NCI-H1694 (cell line): ENCODE data around the gene MESP2.

Experiments used
- DNase-seq: peaks from one replicate; lab custom pipeline; 2025; lab: John Stamatoyannopoulos, UW

Gene MESP2

GRCh38 chr15:89776274-89777072, at the start of gene MESP2:
Gene MESP2, plus strand, starts transcription at chr15:89776332. Its CDS starts 26 bp downstream, at chr15:89776358.
- no peak for DNase-seq

- no peak for DNase-seq
Measured at GRCh38 chr15:89728254-89728653, 47.9 kb upstream of the MESP2 start.

GRCh38 chr15:89731275-89731674, 44.9 kb upstream of the MESP2 start:
- no peak for DNase-seq

- no peak for DNase-seq
Measured at GRCh38 chr15:89732451-89733172, 43.5 kb upstream of the MESP2 start.

GRCh38 chr15:89735773-89736172, 40.4 kb upstream of the MESP2 start:
- DNase-seq: no peak

- peak; percentile 70 for DNase-seq
Measured at GRCh38 chr15:89740137-89740536, 36.0 kb upstream of the MESP2 start.

- no peak for DNase-seq
Measured at GRCh38 chr15:89743011-89743410, 33.1 kb upstream of the MESP2 start.

- no peak for DNase-seq
Measured at GRCh38 chr15:89743594-89743993, 32.5 kb upstream of the MESP2 start.

- no peak for DNase-seq
Measured at GRCh38 chr15:89745131-89745530, 31.0 kb upstream of the MESP2 start.

GRCh38 chr15:89745768-89746167, 30.4 kb upstream of the MESP2 start:
- DNase-seq: no peak

GRCh38 chr15:89746386-89746780, 29.7 kb upstream of the MESP2 start:
- DNase-seq: no peak

GRCh38 chr15:89747708-89748682, 28.1 kb upstream of the MESP2 start:
- no peak for DNase-seq

- no peak for DNase-seq
Measured at GRCh38 chr15:89749054-89749453, 27.1 kb upstream of the MESP2 start.

GRCh38 chr15:89749526-89749925, 26.6 kb upstream of the MESP2 start:
- no peak for DNase-seq

- DNase-seq: no peak
Measured at GRCh38 chr15:89749951-89750559, 26.1 kb upstream of the MESP2 start.

GRCh38 chr15:89750560-89751542, 25.3 kb upstream of the MESP2 start, which contains the start of gene MESP1:
Gene MESP1, minus strand, starts transcription at chr15:89751249. Its CDS starts 18 bp downstream, at chr15:89751231.
- DNase-seq: peak; percentile 76

GRCh38 chr15:89751748-89752147, 24.4 kb upstream of the MESP2 start:
- no peak for DNase-seq

GRCh38 chr15:89753855-89754254, 22.3 kb upstream of the MESP2 start:
- no peak for DNase-seq

GRCh38 chr15:89754361-89755154, 21.6 kb upstream of the MESP2 start:
- no peak for DNase-seq

- no peak for DNase-seq
Measured at GRCh38 chr15:89755701-89756100, 20.4 kb upstream of the MESP2 start.
